Measurements from ENCODE around the gene ERMP1.

ERMP1 gene

DNA sequence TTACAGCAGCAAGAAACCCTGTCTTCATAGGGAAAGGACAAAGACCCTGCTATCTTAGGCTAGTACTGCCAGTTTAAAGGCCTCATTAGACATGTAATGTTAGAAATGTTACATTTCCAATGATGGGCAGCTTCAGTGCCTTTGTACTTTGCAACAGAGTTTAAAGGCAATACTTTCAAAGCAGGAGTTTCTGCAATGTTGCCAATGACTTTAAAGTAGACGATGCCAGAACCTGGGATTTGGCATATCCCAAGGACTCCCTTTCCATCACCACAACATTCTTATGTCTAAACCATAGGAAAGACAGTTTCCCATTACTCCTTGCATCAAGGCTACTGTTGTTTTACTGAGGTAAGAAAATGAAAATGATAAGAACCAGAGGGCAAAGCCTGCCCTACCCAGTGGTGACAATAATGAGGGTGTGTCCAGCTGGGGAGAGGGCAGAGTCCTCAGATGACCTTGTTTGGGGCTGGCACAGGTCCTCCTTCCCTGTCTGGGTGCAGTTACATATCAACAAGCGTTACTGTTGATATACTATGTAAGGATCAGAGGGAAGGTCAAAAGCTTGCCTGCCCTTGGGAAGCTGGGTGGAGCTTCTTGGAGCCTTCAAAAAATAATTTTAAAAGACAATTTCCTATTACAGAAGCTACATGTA lies 30.3 kb upstream of the ERMP1 start:
- TF ChIP-seq, protein P1, sequence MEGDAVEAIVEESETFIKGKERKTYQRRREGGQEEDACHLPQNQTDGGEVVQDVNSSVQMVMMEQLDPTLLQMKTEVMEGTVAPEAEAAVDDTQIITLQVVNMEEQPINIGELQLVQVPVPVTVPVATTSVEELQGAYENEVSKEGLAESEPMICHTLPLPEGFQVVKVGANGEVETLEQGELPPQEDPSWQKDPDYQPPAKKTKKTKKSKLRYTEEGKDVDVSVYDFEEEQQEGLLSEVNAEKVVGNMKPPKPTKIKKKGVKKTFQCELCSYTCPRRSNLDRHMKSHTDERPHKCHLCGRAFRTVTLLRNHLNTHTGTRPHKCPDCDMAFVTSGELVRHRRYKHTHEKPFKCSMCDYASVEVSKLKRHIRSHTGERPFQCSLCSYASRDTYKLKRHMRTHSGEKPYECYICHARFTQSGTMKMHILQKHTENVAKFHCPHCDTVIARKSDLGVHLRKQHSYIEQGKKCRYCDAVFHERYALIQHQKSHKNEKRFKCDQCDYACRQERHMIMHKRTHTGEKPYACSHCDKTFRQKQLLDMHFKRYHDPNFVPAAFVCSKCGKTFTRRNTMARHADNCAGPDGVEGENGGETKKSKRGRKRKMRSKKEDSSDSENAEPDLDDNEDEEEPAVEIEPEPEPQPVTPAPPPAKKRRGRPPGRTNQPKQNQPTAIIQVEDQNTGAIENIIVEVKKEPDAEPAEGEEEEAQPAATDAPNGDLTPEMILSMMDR (conservative IDR thresholded peaks at IDR 0.05; ENCODE audit: low read length) = no peak
- TF ChIP-seq EZH2phosphoT487 (IDR thresholded peaks at IDR 0.05; ENCODE audit: borderline replicate concordance) = no peak
- H3K4me3 ChIP-seq (ENCODE audit: low read length, poor library complexity, severe bottlenecking) = no peak overlapping the region
- no peak overlapping the region for H3K9ac ChIP-seq (ENCODE audit: low read depth, low read length, poor library complexity, severe bottlenecking)

DNA sequence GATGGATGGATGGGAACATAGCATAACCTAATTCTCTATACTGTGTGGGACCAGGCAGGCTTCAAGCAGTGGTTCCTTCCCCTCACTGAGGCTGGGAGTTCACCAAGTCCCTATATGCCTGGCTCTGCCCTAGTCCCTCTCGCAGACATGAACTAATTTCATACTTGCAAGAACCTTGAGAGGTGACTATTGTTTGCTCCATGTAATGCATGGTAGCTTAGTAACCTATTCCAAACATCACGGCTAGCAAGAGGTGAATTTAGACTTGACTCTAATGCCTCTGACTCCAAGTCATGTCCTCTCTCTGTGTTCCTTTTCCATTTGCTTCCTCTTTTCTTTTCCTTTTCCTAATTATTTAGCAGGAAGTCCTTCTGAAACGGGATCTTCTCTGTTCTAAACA lies 25.9 kb upstream of the ERMP1 start:
- Histone ChIP-seq H3F3A (ENCODE audit: low read depth) (no peaks in the 10 kb centered on the region), H3K79me2 (ENCODE audit: insufficient read depth, low read length) (no peaks in the 10 kb centered on the region), H3K4me2 (ENCODE audit: low read depth, low read length, poor library complexity, severe bottlenecking) (no peak overlapping the region), H3K9ac (ENCODE audit: low read depth, low read length, poor library complexity, severe bottlenecking) (no peak overlapping the region), H3K9me2 (replicated peaks; ENCODE audit: low read depth, low read length) (no peaks in the 10 kb centered on the region), H3K4me3 (ENCODE audit: low read length, poor library complexity, severe bottlenecking) (no peak overlapping the region), H3K9me3 (ENCODE audit: insufficient read depth, low read depth, low read length) (no peaks in the 10 kb centered on the region), H2AFZ (ENCODE audit: low read length) (no peak overlapping the region), H3K4me1 (ENCODE audit: insufficient read depth, low read length, poor library complexity, severe bottlenecking) (peaks cover 15% of the 10 kb centered on the region), H3K36me3 (ENCODE audit: insufficient read depth, low read length) (no peaks in the 10 kb centered on the region), H3K27me3 (ENCODE audit: insufficient read depth, low read length, poor library complexity, severe bottlenecking) (no peaks in the 10 kb centered on the region), H4K20me1 (ENCODE audit: insufficient read depth, low read length, poor library complexity, severe bottlenecking) (no peaks in the 10 kb centered on the region)
- TF ChIP-seq EZH2phosphoT487 (IDR thresholded peaks at IDR 0.05; ENCODE audit: borderline replicate concordance) = no peak
- TF ChIP-seq, protein P1 (conservative IDR thresholded peaks at IDR 0.05; ENCODE audit: low read length) = no peak

More for the DNA sequence above, 30.3 kb upstream of the ERMP1 start:
- no peaks in the 10 kb centered on the region for H3K9me3 ChIP-seq (ENCODE audit: insufficient read depth, low read depth, low read length)
- no peak overlapping the region for H3K4me2 ChIP-seq (ENCODE audit: low read depth, low read length, poor library complexity, severe bottlenecking)
- H3K36me3 ChIP-seq (ENCODE audit: insufficient read depth, low read length) = no peaks in the 10 kb centered on the region
- no peaks in the 10 kb centered on the region for H3K79me2 ChIP-seq (ENCODE audit: insufficient read depth, low read length)
- no peaks in the 10 kb centered on the region for H3K27me3 ChIP-seq (ENCODE audit: insufficient read depth, low read length, poor library complexity, severe bottlenecking)
- no peaks in the 10 kb centered on the region for H4K20me1 ChIP-seq (ENCODE audit: insufficient read depth, low read length, poor library complexity, severe bottlenecking)
- H3F3A ChIP-seq (ENCODE audit: low read depth) = no peaks in the 10 kb centered on the region
- H2AFZ ChIP-seq (ENCODE audit: low read length) = 0 out of 2 replicates have a peak overlapping the region, but pooled peaks have one; percentile 17
- peaks cover 11% of the 10 kb centered on the region for H3K4me1 ChIP-seq (ENCODE audit: insufficient read depth, low read length, poor library complexity, severe bottlenecking)
- no peaks in the 10 kb centered on the region for H3K9me2 ChIP-seq (replicated peaks; ENCODE audit: low read depth, low read length)

DNA sequence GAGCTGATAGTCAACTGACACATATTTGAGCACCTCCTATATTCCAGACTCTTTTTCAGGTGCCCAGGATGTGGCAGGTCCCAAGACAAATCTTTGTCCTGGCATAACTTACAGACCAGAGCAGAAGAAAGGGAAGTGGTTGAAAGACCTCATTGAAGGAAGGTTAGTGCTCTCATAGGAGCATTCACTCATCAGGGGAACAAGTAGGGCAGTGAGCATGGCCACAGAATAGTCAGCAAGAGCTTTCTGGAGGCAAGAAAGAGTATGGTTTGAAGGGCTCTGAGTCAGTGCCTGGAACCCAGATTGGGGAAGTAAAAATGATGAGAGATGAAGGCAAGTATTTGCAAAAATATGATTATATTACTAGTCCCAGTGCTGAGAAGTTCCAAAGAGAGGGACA lies 25.0 kb upstream of the ERMP1 start:
- Histone ChIP-seq H3K9me2 (replicated peaks; ENCODE audit: low read depth, low read length) (no peaks in the 10 kb centered on the region), H3K9me3 (ENCODE audit: insufficient read depth, low read depth, low read length) (no peaks in the 10 kb centered on the region), H3K79me2 (ENCODE audit: insufficient read depth, low read length) (no peaks in the 10 kb centered on the region), H3K27me3 (ENCODE audit: insufficient read depth, low read length, poor library complexity, severe bottlenecking) (no peaks in the 10 kb centered on the region), H3K4me1 (ENCODE audit: insufficient read depth, low read length, poor library complexity, severe bottlenecking) (peaks cover 18% of the 10 kb centered on the region), H4K20me1 (ENCODE audit: insufficient read depth, low read length, poor library complexity, severe bottlenecking) (no peaks in the 10 kb centered on the region), H3K36me3 (ENCODE audit: insufficient read depth, low read length) (no peaks in the 10 kb centered on the region), H3K4me2 (ENCODE audit: low read depth, low read length, poor library complexity, severe bottlenecking) (no peak overlapping the region), H3K4me3 (ENCODE audit: low read length, poor library complexity, severe bottlenecking) (no peak overlapping the region), H3F3A (ENCODE audit: low read depth) (no peaks in the 10 kb centered on the region), H2AFZ (ENCODE audit: low read length) (no peak overlapping the region), H3K9ac (ENCODE audit: low read depth, low read length, poor library complexity, severe bottlenecking) (no peak overlapping the region)
- TF ChIP-seq, protein P1 (conservative IDR thresholded peaks at IDR 0.05; ENCODE audit: low read length) = no peak
- no peak for TF ChIP-seq EZH2phosphoT487 (IDR thresholded peaks at IDR 0.05; ENCODE audit: borderline replicate concordance)

Data from Loucy (cell line).